ENCODE measurements around the gene LARP7.

GRCh38 chr4:112645541-112646329, 8.8 kb downstream of the LARP7 start:
- TF ChIP-seq EP300 (IDR thresholded peaks at IDR 0.05; ENCODE audit: borderline replicate concordance) (no peak), MAX (IDR thresholded peaks at IDR 0.05) (no peak), TCF12 (IDR thresholded peaks at IDR 0.05; ENCODE audit: low read depth) (no peak), CEBPB (IDR thresholded peaks at IDR 0.05) (no peak)
- TF ChIP-seq, protein P1, sequence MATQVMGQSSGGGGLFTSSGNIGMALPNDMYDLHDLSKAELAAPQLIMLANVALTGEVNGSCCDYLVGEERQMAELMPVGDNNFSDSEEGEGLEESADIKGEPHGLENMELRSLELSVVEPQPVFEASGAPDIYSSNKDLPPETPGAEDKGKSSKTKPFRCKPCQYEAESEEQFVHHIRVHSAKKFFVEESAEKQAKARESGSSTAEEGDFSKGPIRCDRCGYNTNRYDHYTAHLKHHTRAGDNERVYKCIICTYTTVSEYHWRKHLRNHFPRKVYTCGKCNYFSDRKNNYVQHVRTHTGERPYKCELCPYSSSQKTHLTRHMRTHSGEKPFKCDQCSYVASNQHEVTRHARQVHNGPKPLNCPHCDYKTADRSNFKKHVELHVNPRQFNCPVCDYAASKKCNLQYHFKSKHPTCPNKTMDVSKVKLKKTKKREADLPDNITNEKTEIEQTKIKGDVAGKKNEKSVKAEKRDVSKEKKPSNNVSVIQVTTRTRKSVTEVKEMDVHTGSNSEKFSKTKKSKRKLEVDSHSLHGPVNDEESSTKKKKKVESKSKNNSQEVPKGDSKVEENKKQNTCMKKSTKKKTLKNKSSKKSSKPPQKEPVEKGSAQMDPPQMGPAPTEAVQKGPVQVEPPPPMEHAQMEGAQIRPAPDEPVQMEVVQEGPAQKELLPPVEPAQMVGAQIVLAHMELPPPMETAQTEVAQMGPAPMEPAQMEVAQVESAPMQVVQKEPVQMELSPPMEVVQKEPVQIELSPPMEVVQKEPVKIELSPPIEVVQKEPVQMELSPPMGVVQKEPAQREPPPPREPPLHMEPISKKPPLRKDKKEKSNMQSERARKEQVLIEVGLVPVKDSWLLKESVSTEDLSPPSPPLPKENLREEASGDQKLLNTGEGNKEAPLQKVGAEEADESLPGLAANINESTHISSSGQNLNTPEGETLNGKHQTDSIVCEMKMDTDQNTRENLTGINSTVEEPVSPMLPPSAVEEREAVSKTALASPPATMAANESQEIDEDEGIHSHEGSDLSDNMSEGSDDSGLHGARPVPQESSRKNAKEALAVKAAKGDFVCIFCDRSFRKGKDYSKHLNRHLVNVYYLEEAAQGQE (IDR thresholded peaks at IDR 0.05; ENCODE audit: low read depth), result no peak
